ENCODE measurements around the gene TMEM163.
A peak's percentile ranks its signal among the peaks of the same experiment; 100 is the strongest.
"Not testable (repeated sequence)": the region's sequence is repeated elsewhere in the genome, so short reads cannot be mapped to it uniquely, and the experiment has no call there.

The TMEM163 gene

DNA sequence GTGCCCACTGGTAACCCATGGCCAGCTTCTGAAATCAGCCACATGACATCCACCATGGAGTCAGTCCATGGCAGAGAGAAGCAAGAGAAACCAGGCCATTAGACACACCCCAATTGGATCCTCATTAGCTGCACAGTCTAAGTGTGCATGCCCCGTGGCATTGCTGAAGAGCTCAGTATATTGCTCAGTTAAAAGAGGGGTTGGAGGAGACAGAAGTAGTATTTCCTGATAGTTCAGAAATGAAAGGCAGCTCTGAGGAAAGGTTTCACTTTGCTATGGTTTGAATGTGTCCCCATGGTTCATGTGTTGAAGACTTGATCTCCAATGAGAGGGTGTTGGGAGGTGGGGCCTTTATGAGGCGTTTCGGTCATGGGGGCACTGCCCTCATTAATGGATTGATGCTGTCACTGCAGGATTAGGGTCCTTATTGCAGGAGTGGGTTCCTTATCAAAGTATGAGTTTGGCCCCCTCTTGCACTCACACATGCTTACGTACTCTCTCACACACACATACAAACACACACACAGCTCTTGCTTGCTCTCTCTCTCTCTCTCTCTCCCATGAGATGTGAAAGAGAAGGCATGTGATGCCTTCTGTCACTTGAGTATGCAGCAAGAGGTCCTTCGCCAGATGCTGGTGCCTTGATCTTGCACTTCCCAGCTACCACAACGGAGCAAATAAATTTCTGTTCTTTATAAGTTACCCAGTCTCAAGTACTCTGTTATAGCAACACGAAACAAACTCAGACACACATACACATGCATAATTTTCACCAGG, 58.0 kb downstream of the TMEM163 start:
- no peak for DNase-seq

DNA sequence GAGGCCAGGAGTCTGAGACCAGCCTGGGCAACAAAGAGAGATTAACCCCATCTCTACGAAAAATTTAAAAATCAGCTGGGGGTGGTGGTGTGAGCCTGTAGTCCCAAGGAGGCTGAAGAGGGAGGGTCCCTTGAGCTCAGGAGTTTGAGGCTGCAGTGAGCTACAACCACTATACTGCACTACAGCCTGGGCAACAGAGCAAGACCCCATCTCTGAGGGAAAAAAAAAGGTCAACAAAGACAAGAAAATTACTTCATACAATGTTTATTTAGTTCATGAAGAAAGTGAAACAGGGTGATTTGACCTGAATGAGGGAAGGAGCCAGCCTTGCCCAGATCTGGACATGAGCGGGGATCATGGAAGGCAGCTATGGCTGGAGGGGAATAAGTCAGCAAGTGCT, 59.1 kb downstream of the TMEM163 start:
- DNase-seq, result no peak

DNA sequence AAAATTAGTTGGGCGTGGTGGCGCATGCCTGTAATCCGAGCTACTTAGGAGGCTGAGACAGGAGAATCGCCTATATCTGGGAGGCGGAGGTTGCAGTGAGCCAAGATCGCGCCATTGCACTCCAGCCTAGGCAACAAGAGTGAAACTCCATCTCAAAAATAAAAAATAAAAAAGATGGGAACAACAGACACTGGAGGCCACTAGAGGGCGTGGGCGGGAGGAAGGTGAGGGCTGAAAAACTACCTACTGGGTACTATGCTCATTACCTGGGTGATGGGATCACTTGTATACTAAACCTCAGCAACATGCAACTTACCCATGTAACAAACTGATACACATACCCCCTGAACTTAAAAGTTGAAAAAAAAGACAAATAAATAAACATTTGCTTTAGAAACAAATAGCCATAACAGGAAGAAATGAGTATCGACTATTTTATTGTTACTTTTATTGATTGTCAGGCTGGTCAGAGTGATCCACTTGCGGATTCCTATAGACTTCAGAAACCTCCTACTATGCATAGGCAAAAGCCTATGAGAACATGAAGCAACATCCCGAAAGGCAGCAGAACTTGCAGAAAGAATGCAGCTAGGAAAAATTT, 61.0 kb downstream of the TMEM163 start:
- no peak for DNase-seq

DNA sequence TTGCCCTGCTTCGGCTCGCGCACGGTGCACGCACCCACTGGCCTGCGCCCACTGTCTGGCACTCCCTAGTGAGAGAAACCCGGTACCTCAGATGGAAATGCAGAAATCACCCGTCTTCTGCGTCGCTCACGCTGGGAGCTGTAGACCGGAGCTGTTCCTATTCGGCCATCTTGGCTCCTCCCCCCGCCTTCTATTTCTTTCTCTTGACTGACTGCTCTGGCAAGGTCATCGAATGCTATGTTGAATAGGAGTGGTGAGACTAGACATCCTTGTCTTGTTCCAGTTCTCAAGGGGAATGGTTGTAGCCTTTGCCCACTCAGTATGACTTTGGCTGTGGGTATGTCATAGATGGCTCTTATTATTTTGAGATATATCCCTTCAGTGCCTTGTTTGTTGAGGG, 62.4 kb downstream of the TMEM163 start:
- DNase-seq, result not testable (repeated sequence)

DNA sequence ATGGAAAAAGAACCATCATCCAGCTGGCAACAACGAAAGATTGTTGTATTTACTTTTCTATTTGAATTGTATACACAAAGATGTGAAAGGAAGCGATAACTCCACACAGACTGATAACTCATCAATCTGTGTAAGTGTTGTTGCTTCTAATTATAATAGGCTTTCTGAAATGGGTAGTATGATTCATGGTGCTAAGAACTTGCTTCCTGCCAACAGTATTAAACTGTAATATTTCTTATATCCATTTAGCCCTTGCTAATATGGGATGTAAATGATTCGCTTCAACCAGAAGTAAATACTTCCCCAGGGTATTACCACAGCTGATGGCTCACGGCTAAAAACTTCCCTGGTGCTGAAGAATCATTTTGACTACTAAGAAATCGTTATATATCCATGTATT, 70.2 kb downstream of the TMEM163 start:
- DNase-seq, result peak; percentile 3

DNA sequence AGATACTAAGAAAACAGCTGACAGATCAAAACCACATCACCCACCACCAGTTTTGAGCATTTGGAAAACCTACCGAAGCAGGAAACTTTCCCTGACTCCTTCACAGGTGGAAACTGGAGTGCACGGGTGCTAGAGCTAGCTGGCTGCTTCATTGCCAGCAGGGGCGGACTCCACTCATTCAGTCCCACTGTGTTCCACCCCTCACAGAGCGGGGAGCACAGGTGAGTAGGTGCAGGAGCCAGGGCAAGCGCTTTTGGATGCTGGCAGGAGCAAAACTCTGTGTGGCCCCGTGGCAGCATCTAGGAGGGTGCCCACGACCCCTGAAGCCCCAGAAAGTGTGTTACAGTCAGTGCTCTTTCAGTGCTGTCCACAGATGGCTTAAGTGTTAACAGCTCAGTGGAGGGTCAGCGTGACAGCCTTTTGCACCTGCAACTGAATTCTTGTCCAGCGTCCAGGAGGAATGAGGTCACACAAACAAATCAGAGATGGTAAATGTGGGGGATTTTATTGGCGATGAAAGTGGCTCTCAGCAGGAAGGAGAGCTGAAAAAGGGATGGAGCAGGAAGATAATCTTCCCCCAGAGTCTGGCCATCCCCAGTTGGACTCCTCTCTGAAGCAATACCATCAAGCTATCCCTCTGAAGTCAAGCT, 71.1 kb downstream of the TMEM163 start:
- DNase-seq, result no peak

DNA sequence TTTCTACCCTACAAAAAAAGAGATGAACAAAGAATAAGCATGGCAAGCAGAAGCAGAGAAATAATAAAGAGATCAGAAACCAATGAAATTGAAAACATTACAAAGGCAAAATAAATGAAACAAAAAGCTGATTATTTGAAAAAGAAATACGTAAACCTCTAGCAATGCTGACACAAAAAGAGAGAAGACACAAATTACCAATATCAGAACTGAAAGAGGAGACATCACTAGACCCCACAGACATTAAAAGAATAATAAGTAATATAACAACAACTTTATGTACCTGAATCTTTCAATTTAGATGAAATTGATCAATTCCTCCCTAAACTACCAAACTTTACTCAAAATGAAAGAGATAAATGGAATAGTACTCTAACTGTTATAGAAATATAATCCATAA, 75.9 kb downstream of the TMEM163 start:
- DNase-seq, result no peak

DNA sequence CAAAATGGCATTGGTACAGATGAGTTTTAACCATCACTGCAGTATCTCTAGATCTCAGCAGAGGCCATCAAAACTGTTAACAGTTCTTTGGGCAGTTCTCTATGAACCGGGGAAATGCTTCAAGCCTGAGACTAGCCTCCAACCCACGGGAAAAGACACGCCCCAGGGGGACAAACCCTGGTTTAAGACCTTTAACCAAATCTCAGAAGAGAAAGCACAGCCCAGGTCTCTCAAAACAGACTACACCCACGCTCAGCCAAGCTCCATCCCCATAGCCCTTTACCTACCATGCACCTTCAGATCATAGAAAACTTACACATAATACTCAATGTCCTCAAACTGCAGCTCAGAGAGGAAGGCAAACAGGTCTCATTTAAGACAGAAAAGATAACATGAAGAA, 78.3 kb downstream of the TMEM163 start:
- DNase-seq, result no peak

DNA sequence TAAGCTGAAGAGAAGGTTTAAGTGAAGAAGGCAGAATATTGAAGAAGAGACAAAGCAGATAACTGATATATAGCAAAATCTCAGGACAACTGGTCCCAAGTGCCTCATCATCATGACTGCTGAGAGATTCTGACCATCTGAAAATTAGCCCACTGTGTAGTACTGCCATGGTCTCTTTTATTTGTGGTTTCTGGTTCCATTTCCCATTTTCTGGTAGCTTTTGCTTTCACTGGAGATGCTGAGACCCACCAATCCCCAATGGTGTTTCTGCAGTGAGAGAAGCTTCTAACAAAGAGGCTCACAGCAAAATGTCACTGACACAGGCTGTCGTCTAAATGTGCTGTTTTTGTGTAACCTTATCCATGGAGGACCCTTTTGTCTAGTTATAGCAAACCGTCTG, 79.5 kb downstream of the TMEM163 start:
- DNase-seq, result no peak

DNA sequence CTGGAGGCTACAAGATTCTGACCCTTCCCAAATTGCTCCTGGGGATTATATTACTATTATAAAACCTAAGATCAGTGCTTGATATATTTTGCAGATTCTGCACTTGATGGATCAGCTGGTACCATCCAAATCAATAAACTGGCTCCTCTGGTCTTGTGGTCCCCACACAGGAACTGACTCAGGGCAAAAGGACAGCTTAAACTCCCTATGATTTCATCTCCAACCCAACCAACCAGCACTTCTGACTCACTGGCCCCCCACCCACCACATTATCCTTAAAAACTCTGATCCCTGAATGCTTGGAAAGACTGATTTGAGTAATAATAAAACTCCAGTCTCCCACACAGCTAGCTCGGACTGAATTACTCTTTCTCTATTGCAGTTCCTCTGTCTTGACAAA, 82.1 kb downstream of the TMEM163 start:
- DNase-seq, result no peak

DNA sequence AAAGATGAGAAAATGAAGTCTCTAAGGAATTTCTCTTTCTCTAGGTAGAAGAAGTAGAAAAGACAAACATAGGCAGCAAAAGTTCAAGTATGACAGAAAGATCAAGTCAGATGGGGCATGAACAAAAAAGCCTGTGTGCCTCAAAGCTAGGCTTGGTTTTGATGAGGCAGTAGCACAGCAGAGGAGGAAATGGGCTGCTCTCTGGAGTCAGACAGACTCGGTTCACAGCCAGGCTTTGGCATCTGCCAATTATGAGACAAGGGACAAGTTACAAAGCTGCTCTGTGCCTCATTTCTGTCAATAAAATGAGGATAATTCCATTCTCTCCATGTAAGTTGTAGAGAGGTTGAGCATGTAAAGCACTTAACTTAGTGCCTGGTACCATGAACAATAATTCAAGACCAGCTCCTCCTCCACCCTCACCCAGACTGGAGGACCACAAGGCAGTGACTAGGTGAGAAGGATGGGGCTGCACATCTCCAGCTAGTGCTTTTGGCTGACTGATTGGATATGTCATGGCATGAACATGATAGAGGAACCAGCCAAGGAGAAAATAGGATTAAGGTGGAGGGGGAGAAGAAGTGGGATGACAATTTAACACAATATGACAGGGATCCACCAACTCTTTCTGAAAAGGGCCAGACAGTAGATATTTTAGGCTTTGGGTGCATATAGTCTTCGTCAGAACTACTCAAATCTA, 84.6 kb downstream of the TMEM163 start:
- DNase-seq, result no peak

DNA sequence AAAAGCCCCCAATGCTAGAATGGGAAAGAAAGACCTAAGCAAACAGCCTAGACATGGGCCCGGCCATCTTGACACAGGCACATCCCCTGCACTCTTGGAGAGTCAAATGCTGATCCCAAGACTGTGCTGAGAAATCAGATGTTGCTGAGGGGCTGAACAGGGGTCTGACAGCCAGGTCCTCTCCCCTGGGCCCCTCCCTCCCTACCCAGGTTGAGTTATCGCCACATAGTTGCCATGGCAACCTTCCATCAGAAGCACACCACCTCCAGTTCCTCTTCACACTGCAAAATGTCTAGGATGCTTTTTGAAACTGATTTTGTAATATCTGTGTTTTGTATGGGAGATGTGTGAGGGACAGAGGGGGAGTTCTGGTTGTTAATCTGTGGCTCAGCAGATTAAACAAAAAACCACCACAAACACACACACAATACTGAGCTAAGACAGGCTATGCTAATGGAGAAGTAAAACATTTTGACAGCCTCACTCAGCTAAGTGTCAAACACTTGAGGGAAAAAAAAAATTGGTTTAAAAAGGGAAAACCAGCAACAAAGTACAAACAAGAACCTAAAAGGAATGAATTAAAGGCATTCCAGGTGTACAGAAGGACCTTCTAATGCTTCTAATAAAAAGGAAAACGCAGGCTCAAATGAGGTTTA, 88.2 kb downstream of the TMEM163 start:
- DNase-seq, result no peak

DNA sequence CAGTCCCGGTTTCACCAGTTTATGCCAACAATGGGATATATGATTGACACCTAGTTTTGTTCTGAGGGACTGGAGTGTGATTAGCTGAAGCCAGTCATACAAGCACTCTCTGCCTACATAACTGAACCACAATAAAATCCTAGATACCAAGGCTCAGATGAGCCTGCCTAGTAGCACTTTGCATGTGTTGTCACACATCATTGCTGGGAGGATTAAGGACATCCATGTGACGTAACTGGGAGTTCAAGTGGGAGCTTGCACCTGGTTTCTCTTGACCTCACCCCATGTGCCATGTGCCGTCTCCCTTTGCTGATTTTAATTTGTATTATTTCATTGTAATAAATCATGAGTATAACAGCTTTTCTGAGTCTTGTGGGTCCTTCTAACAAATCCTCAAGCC, 90.3 kb downstream of the TMEM163 start:
- DNase-seq, result no peak

DNA sequence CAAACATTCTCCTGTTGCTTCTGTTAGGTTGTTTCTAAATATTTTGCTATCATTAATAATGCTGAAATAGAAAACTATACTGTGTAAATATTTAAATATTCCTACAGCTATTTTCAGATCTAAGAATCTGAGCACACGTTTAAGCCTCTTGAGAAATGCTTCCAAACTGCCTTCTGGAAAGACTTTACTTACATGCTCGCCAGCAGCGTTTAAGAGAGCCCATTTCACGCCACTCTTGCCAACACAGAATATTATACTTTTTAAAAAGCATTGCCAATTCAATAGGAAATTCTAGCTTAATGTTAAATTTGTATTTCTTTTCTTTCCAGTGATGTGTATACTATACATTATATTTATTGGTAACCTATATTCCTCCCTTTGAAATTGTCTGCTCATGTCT, 92.0 kb downstream of the TMEM163 start:
- DNase-seq, result no peak

DNA sequence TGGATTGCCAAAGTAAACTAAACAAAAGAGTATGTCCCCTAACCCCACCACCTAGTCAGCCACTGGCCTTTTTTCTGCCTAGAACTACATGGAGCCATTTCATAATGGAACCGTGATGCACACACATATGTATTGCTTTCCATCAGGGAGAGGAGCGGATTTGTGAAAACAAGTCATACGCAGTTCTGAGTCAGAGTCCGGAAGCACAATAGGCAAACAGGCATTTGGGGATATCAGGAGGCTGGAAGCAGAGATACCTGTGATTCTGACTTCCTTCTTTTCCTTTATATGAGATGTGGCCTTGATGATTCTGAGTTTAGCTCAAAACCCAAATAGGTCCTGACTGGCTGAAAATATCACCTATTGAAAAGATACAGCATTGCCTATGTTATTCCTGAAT, 93.5 kb downstream of the TMEM163 start:
- DNase-seq, result no peak

DNA sequence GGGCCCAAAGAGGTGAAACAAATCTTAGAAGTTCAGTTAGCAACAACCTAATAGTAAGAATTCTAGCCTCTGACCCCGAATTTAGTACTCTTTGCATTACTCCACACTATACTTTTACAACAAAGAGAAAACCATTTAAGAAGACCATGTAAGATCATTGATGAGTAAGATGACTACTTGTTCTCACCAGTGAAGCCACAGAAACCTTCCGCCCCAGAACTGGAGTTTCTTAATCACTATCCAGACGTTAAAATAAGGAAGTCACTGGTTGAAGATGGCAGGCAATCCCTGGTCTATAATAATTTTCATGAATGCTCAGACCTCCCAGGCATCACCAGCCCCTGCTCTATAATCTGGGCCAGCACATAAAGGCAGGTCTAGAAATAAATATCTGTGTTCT, 95.0 kb downstream of the TMEM163 start:
- no peak for DNase-seq

DNA sequence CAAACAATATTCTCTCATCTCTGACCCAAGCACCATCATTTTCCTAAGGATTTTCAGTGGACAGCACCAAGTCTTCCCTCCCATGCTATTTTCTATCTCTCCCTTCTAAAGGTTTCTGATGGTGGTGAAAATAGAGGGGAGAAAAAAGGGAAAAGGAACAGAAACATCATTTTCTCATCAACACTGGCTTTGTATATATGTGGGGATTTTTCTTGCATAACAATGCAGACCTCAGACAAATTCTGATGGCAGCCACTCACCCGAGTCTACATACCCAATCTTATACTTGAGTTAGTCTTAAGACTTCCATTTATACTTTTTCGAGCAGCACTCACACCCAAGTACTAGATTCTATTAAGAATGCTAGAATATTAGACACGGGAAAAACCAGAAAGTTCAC, 95.8 kb downstream of the TMEM163 start:
- no peak for DNase-seq

DNA sequence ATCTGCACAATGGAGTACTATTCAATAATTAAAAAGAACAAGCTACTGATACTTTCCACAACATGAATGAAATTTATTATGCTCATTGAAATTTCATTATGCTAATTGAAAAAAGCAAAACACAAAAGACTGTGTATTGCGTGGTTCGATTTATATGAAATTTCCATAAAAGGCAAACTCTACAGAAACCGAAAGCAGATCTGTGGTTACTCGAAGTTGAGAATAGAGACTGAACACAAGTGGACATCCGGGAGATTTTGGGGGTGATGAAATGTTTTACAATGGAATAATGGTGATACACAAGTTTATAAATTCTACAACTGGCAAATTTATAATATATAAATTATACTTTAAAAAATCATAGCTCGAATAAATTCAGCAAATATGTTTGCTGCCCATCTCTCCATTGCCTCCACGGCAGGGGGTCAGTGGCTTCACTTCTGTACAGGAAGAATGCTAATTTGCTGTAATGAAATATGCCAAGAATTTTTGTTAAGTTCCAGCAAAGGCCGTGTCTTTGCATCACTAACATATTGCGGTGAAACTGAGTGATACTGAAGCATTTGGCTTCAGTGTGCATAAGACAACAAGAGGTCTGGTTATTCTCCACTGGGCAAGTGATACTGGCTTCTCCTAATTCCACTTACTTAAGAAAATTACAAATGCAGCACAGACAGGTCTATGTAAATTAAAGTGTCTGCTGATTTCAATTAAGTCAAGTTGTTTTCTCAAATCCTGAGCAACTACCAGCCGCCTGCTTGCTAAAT, 96.7 kb downstream of the TMEM163 start:
- no peak for DNase-seq

DNA sequence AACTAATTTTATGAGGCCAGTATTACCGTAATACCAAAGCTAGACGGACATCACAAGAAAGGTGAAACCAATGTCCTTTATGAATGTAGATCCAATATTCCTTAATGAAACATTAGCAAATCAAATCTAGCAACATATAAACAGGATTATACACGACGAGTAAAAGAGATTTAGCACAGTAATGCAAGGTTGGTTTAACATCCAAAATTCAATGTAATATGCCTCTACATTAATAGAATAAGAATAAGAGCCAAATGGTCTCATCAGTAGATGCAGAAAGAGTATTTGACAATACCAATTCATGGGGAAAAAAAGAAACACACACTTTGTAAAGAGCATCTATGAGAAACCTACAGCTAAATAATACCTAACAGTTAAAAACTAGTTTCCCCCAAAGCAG, 99.5 kb downstream of the TMEM163 start:
- no peak for DNase-seq

DNA sequence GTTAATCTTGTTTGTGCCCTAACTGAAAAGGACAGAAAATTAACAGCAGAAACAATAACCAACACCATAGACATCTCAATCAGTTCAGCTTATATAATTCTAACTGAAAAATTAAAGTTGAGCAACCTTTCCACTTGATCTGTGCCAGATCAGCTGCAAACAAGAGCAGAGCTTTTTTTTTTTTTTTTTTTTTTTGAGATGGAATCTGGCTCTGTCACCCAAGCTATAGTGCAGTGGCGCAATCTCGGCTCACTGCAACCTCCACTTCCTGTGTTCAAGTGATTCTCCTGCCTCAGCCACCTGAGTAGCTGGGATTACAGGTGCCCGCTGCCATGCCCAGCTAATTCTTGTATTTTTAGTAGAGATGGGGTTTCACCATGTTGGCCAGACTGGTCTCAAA, 103.3 kb downstream of the TMEM163 start:
- not testable (repeated sequence) for DNase-seq

DNA sequence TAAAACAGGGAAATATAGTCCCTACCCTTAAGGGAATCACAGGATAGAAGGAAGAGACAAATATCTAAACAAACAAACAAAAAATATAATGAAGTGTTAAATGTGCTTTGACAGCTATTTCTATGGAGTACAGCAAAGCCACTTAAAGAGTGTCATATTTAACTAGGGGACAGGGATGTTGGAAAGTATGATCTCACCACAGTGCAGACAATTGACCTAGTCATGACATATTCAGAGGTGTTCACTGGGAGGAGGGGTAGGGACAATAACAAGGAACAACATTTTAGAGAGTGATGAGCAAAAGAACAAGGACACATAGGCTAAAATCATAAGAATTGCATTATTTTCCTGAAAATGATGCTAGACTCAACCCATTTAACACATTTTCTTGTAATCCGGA, 107.5 kb downstream of the TMEM163 start:
- DNase-seq, result no peak

DNA sequence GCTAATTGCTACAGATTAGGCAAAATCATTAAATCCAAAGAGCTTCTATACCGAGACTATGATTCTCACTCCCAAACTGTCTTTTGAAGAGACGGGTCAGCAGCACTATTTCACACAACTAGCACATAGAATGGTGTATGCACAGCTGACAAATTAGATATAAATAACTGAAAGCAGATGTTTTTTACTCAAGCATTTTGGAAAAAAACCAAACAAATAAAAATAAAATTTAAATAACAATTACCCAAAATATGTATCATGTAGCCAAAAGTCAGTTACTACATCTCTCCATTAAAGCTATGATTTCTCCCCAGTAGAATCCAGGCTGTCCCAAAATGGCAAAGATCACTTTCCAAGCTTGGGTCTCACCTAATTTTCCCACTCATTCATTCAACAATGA, 107.9 kb downstream of the TMEM163 start:
- no peak for DNase-seq
